Trophoblast cell (in vitro differentiated cells and primary cell): Measurements from ENCODE around the gene MALRD1.

Experiments
- DNase-seq, 2 donors: peaks; one replicate each; pipeline ENCODE4 v3.0.0-alpha.2; 2016
- H2AFZ ChIP-seq: 2 replicates; pipeline ENCODE4 v1.6.1; 2013; ENCODE audit warnings: low read length, moderate library complexity, mild to moderate bottlenecking; ENCODE audit not compliant: insufficient read depth, poor library complexity
- H2AK5ac ChIP-seq: 2 replicates; pipeline ENCODE4 v1.6.1; 2013; ENCODE audit warnings: mild to moderate bottlenecking, low read length
- H2BK120ac ChIP-seq: 2 replicates; pipeline ENCODE4 v1.6.1; 2013; ENCODE audit warnings: low read length, mild to moderate bottlenecking, moderate library complexity; ENCODE audit not compliant: insufficient read depth, poor library complexity
- H2BK12ac ChIP-seq: 2 replicates; pipeline ENCODE4 v1.6.1; 2013; ENCODE audit warnings: mild to moderate bottlenecking, low read length, moderate library complexity
- H2BK5ac ChIP-seq: 2 replicates; pipeline ENCODE4 v1.6.1; 2013; ENCODE audit warnings: low read length, low read depth, moderate library complexity, mild to moderate bottlenecking; ENCODE audit not compliant: poor library complexity
- H3K14ac ChIP-seq: 2 replicates; pipeline ENCODE4 v1.6.1; 2013; ENCODE audit warnings: mild to moderate bottlenecking, low read length
- H3K18ac ChIP-seq: 2 replicates; pipeline ENCODE4 v1.6.1; 2013; ENCODE audit warnings: mild to moderate bottlenecking, low read length
- H3K23ac ChIP-seq: 2 replicates; pipeline ENCODE4 v1.6.1; 2013; ENCODE audit warnings: low read length
- H3K27ac ChIP-seq: 2 replicates; pipeline ENCODE4 v1.5.1; 2013; ENCODE audit warnings: low read depth, mild to moderate bottlenecking, inconsistent platforms, low read length, moderate library complexity
- H3K27me3 ChIP-seq: 2 replicates; pipeline ENCODE4 v1.6.1; 2013; ENCODE audit warnings: inconsistent platforms, mild to moderate bottlenecking, low read length, moderate library complexity; ENCODE audit not compliant: insufficient read depth
- H3K36me3 ChIP-seq, 2 experiments: 1 replicate in 1 of 2; 2 replicates in 1 of 2; pipeline ENCODE4 v1.6.1; 2013; ENCODE audit warnings: low read length in 2 of 2, mild to moderate bottlenecking in 2 of 2, moderate library complexity in 1 of 2; ENCODE audit not compliant: insufficient read depth in 2 of 2, control insufficient read depth in 1 of 2
- H3K4ac ChIP-seq: 2 replicates; pipeline ENCODE4 v1.6.1; 2013; ENCODE audit warnings: low read depth, mild to moderate bottlenecking, low read length, moderate library complexity
- H3K4me1 ChIP-seq, 2 experiments: 1 replicate in 1 of 2; 2 replicates in 1 of 2; pipeline ENCODE4 v1.6.1; 2013; ENCODE audit warnings: low read length in 2 of 2, mild to moderate bottlenecking in 2 of 2, moderate library complexity in 1 of 2; ENCODE audit not compliant: insufficient read depth in 2 of 2, control insufficient read depth in 1 of 2
- H3K4me2 ChIP-seq: 2 replicates; pipeline ENCODE4 v1.6.1; 2013; ENCODE audit warnings: inconsistent platforms, mild to moderate bottlenecking, low read length, moderate library complexity
- H3K4me3 ChIP-seq: 2 replicates; pipeline ENCODE4 v1.5.1; 2013; ENCODE audit warnings: mild to moderate bottlenecking, low read depth, low read length, inconsistent platforms
- H3K79me1 ChIP-seq: one replicate; pipeline ENCODE4 v1.6.1; 2013; ENCODE audit warnings: low read length
- H3K79me2 ChIP-seq: 2 replicates; pipeline ENCODE4 v1.6.1; 2013; ENCODE audit warnings: low read length, mild to moderate bottlenecking; ENCODE audit not compliant: control insufficient read depth, insufficient read depth, poor library complexity
- H3K9ac ChIP-seq: 2 replicates; pipeline ENCODE4 v1.6.1; 2013; ENCODE audit warnings: mild to moderate bottlenecking, low read length
- H3K9me3 ChIP-seq: 2 replicates; pipeline ENCODE4 v1.6.1; 2013; ENCODE audit warnings: low read depth, mild to moderate bottlenecking, control low read depth, inconsistent platforms, low read length; ENCODE audit not compliant: insufficient read depth
- H4K12ac ChIP-seq: 2 replicates; pipeline ENCODE4 v1.6.1; 2013; ENCODE audit warnings: low read depth, mild to moderate bottlenecking, low read length, moderate library complexity
- H4K8ac ChIP-seq: 2 replicates; pipeline ENCODE4 v1.6.1; 2013; ENCODE audit warnings: low read depth, mild to moderate bottlenecking, low read length, moderate library complexity
- H4K91ac ChIP-seq: one replicate; pipeline ENCODE4 v1.6.1; 2013; ENCODE audit warnings: low read depth, mild to moderate bottlenecking, low read length, moderate library complexity
- WGBS: extraction: QIAGEN DNeasy Blood & Tissue Kit; methylation state at CpG from one replicate; pipeline ENCODE4 v1.1.7; 2013; ENCODE audit warnings: missing lambda C conversion rate; ENCODE audit not compliant: insufficient read length, insufficient coverage; ENCODE audit errors: extremely low coverage; 5-methylcytosine and 5-hydroxymethylcytosine counted together

Gene MALRD1

GRCh38 chr10:19158358-19158757 is 109.8 kb downstream of the MALRD1 start:
- no peak overlapping the region for H3K4ac ChIP-seq
- H4K8ac ChIP-seq = no peak overlapping the region
- H3K14ac ChIP-seq = no peak overlapping the region
- no peak overlapping the region for H3K23ac ChIP-seq
- no peaks in the 10 kb centered on the region for H3K79me2 ChIP-seq
- H3K4me2 ChIP-seq = no peak overlapping the region
- H3K36me3 ChIP-seq = no peaks in the 10 kb centered on the region
- H3K4me3 ChIP-seq = no peak overlapping the region
- H4K91ac ChIP-seq = no peak overlapping the region
- no peaks in the 10 kb centered on the region for H3K79me1 ChIP-seq
- no peaks in the 10 kb centered on the region for H3K4me1 ChIP-seq
- WGBS = no CpG with 5 or more reads among the region's 2 CpGs
- H2BK12ac ChIP-seq = no peak overlapping the region
- no peak overlapping the region for H2BK120ac ChIP-seq
- no peaks in the 10 kb centered on the region for H3K9me3 ChIP-seq
- H3K18ac ChIP-seq = no peak overlapping the region
- H2AFZ ChIP-seq = no peak overlapping the region
- H4K12ac ChIP-seq = no peak overlapping the region
- H2BK5ac ChIP-seq = no peak overlapping the region
- no peaks in the 10 kb centered on the region for H3K27me3 ChIP-seq
- no peak overlapping the region for H3K9ac ChIP-seq
- H2AK5ac ChIP-seq = no peak overlapping the region
- no peak for DNase-seq
- no peak overlapping the region for H3K27ac ChIP-seq

- H3K9me3 ChIP-seq = no peaks in the 10 kb centered on the region
- H3K4me3 ChIP-seq = no peak overlapping the region
- H4K91ac ChIP-seq = no peak overlapping the region
- H3K9ac ChIP-seq = no peak overlapping the region
- DNase-seq = no peak
- WGBS = no CpG with 5 or more reads among the region's 3 CpGs
- no peaks in the 10 kb centered on the region for H3K79me2 ChIP-seq
- no peak overlapping the region for H2BK120ac ChIP-seq
- no peak overlapping the region for H3K23ac ChIP-seq
- no peak overlapping the region for H3K4me2 ChIP-seq
- no peak overlapping the region for H3K4ac ChIP-seq
- no peaks in the 10 kb centered on the region for H3K36me3 ChIP-seq
- no peak overlapping the region for H2AK5ac ChIP-seq
- H2BK5ac ChIP-seq = no peak overlapping the region
- no peak overlapping the region for H2AFZ ChIP-seq
- no peak overlapping the region for H3K14ac ChIP-seq
- no peaks in the 10 kb centered on the region for H3K4me1 ChIP-seq
- H3K79me1 ChIP-seq = no peaks in the 10 kb centered on the region
- H4K12ac ChIP-seq = no peak overlapping the region
- no peak overlapping the region for H4K8ac ChIP-seq
- H3K27ac ChIP-seq = no peak overlapping the region
- H2BK12ac ChIP-seq = no peak overlapping the region
- H3K27me3 ChIP-seq = no peaks in the 10 kb centered on the region
- H3K18ac ChIP-seq = no peak overlapping the region
Measured at GRCh38 chr10:19158870-19159269, 110.3 kb downstream of the MALRD1 start.

GRCh38 chr10:19164461-19164860 is 115.9 kb downstream of the MALRD1 start:
- Histone ChIP-seq H3K4ac (no peak overlapping the region), H3K18ac (no peak overlapping the region), H4K8ac (no peak overlapping the region), H3K27me3 (no peaks in the 10 kb centered on the region), H3K4me3 (no peak overlapping the region), H4K12ac (no peak overlapping the region), H3K79me2 (no peaks in the 10 kb centered on the region), H3K4me1 (no peaks in the 10 kb centered on the region), H3K4me2 (no peak overlapping the region), H2AFZ (no peak overlapping the region), H3K23ac (no peak overlapping the region), H3K79me1 (no peaks in the 10 kb centered on the region), H2AK5ac (no peak overlapping the region), H3K27ac (no peak overlapping the region), H4K91ac (no peak overlapping the region), H2BK120ac (no peak overlapping the region), H3K9me3 (no peaks in the 10 kb centered on the region), H2BK5ac (no peak overlapping the region), H3K36me3 (no peaks in the 10 kb centered on the region), H3K9ac (no peak overlapping the region), H2BK12ac (no peak overlapping the region), H3K14ac (no peak overlapping the region)
- no peak for DNase-seq
- WGBS = no CpG with 5 or more reads among the region's 1 CpG

GRCh38 chr10:19168584-19168983 is 120.0 kb downstream of the MALRD1 start:
- no peak overlapping the region for H3K18ac ChIP-seq
- H2BK5ac ChIP-seq = no peak overlapping the region
- H4K91ac ChIP-seq = no peak overlapping the region
- no peaks in the 10 kb centered on the region for H3K4me1 ChIP-seq
- no peak overlapping the region for H3K4me2 ChIP-seq
- H4K8ac ChIP-seq = no peak overlapping the region
- H3K79me2 ChIP-seq = no peaks in the 10 kb centered on the region
- no peak overlapping the region for H2BK12ac ChIP-seq
- H2AK5ac ChIP-seq = no peak overlapping the region
- DNase-seq = peak in 1 of 2 donors; percentile 19
- H3K27me3 ChIP-seq = no peaks in the 10 kb centered on the region
- no peak overlapping the region for H2AFZ ChIP-seq
- no peaks in the 10 kb centered on the region for H3K36me3 ChIP-seq
- H3K9me3 ChIP-seq = no peaks in the 10 kb centered on the region
- H3K79me1 ChIP-seq = no peaks in the 10 kb centered on the region
- H3K4me3 ChIP-seq = no peak overlapping the region
- H3K23ac ChIP-seq = no peak overlapping the region
- H3K4ac ChIP-seq = no peak overlapping the region
- H3K14ac ChIP-seq = no peak overlapping the region
- WGBS = no CpG with 5 or more reads among the region's 2 CpGs
- H3K27ac ChIP-seq = no peak overlapping the region
- no peak overlapping the region for H3K9ac ChIP-seq
- no peak overlapping the region for H2BK120ac ChIP-seq
- no peak overlapping the region for H4K12ac ChIP-seq
